Aorta (tissue), 5 donors: Measurements from ENCODE around the gene RDH5. TPM values are rescaled to one million over a fixed set of nuclear protein-coding genes. Genes with fewer than 3 reads are reported as not detected.
"Not testable (repeated sequence)": the region's sequence is repeated elsewhere in the genome, so short reads cannot be mapped to it uniquely, and the experiment has no call there.

ENCODE experiments used
- ATAC-seq: fragments of 200-7000 bp; cut with Tn5 transposase; one replicate; pipeline ENCODE4 v1.9.1; 2022; ENCODE audit warnings: moderate library complexity; ENCODE audit not compliant: low FRiP score
- DNase-seq, 2 donors: peaks; one replicate each; pipeline ENCODE4 v3.0.0-alpha.2; 2020
- H3K27ac ChIP-seq, 2 donors: one replicate each; pipeline ENCODE4 v1.5.1; 2013; ENCODE audit warnings: low read length in 2 of 2, mild to moderate bottlenecking in 2 of 2, moderate library complexity in 2 of 2, control low read depth in 1 of 2, inconsistent platforms in 1 of 2, low read depth in 1 of 2
- H3K27me3 ChIP-seq, 2 donors: one replicate each; pipeline ENCODE4 v1.6.1; 2013; ENCODE audit warnings: control low read depth in 1 of 2, low read length in 1 of 2, mild to moderate bottlenecking in 1 of 2, moderate library complexity in 1 of 2; ENCODE audit not compliant: insufficient read depth in 2 of 2, control insufficient read depth in 1 of 2
- H3K36me3 ChIP-seq, 2 donors: one replicate each; pipeline ENCODE4 v1.6.1; 2013; ENCODE audit warnings: control low read depth in 1 of 2, low read length in 1 of 2, mild to moderate bottlenecking in 1 of 2; ENCODE audit not compliant: insufficient read depth in 2 of 2, control insufficient read depth in 1 of 2
- H3K4me1 ChIP-seq, 2 donors: one replicate each; pipeline ENCODE4 v1.6.1; 2013; ENCODE audit warnings: low read length in 2 of 2, control low read depth in 1 of 2, mild to moderate bottlenecking in 1 of 2, moderate library complexity in 1 of 2; ENCODE audit not compliant: insufficient read depth in 2 of 2, control insufficient read depth in 1 of 2
- H3K4me3 ChIP-seq, 2 donors: one replicate each; pipeline ENCODE4 v1.5.1; 2013; ENCODE audit warnings: low read length in 2 of 2, control low read depth in 1 of 2, mild to moderate bottlenecking in 1 of 2
- H3K9me3 ChIP-seq: one replicate; pipeline ENCODE4 v1.6.1; 2013; ENCODE audit warnings: mild to moderate bottlenecking, low read length; ENCODE audit not compliant: control insufficient read depth
- WGBS, 2 donors: extraction: QIAGEN DNeasy Blood & Tissue Kit; methylation state at CpG; one replicate each; pipeline ENCODE4 v1.1.7; 2013; 5-methylcytosine and 5-hydroxymethylcytosine counted together
- intact Hi-C, 2 donors: fragments of 100-400 bp; cut with DNase I; formaldehyde crosslinking; loops; one replicate each; pipeline versions ENCODE4 v1.14.2 to v1.15.0; 2022
- polyA plus RNA-seq, 2 donors: library from polyadenylated mRNA; stranded (reverse); fragments of 200-250 nt; gene quantifications; one replicate each; pipeline ENCODE4 v1.2.3, GENCODE V29; 2013
- total RNA-seq, 2 donors: library from RNA; stranded (reverse); fragmentation: NEBNext Ultra II Directional; extraction: Animal tissue kit (Norgen Biotek cat#: 25700); gene quantifications; one replicate each; pipeline ENCODE4 v1.2.1, GENCODE V29; 2021
- donor health status: healthy with polysubstance abuse.
- donor health status: Bipolar disorder and iron deficiency.
- donor health status: DM: no; HTN: no; CAD: no.
- donor health status: DM: no; HTN: no; CAD: no.
- donor health status: DM: yes; HTN: yes; CAD: no.

RDH5 gene
- total and polyA plus RNA-seq, 4 donors, result 16.7 to 51.1 (median 35.6) TPM

GRCh38 chr12:55755246-55755645 lies 35.1 kb downstream of the RDH5 start:
- H3K4me3 ChIP-seq, result no peak overlapping the region
- DNase-seq (no peak), ATAC-seq (no peak)
- no peak overlapping the region for H3K27ac ChIP-seq
- H3K27me3 ChIP-seq, result no peaks in the 10 kb centered on the region
- H3K9me3 ChIP-seq, result no peaks in the 10 kb centered on the region
- 57 to 69% methylated on average over 2 of the region's 2 CpGs for WGBS, 2 donors
- peaks cover 17 to 26% of the 10 kb centered on the region in 2 donors for H3K36me3 ChIP-seq
- H3K4me1 ChIP-seq, result no peaks in the 10 kb centered on the region
- intact Hi-C loops, result no loop called here

GRCh38 chr12:55757701-55758100 lies 37.5 kb downstream of the RDH5 start:
- no peak overlapping the region for H3K27ac ChIP-seq
- no peak for DNase-seq
- intact Hi-C loops, result no loop called here
- ATAC-seq, result no peak
- H3K4me1 ChIP-seq, result no peaks in the 10 kb centered on the region
- peaks cover 8 to 20% of the 10 kb centered on the region in 2 donors for H3K36me3 ChIP-seq
- no peaks in the 10 kb centered on the region for H3K9me3 ChIP-seq
- no peaks in the 10 kb centered on the region for H3K27me3 ChIP-seq
- WGBS, 2 donors, result 54 to 56% methylated on average over 2 of the region's 2 CpGs
- H3K4me3 ChIP-seq, result no peak overlapping the region

GRCh38 chr12:55758575-55758974 lies 38.4 kb downstream of the RDH5 start:
- intact Hi-C loops, H3K4me3 ChIP-seq, H3K4me1 ChIP-seq, H3K27ac ChIP-seq, H3K9me3 ChIP-seq, ATAC-seq, H3K27me3 ChIP-seq, DNase-seq: not testable (repeated sequence)
- 94 to 96% methylated on average over 3 to 4 of the region's 4 CpGs for WGBS, 2 donors
- H3K36me3 ChIP-seq, result peaks cover 8 to 14% of the 10 kb centered on the region in 2 donors

DNA sequence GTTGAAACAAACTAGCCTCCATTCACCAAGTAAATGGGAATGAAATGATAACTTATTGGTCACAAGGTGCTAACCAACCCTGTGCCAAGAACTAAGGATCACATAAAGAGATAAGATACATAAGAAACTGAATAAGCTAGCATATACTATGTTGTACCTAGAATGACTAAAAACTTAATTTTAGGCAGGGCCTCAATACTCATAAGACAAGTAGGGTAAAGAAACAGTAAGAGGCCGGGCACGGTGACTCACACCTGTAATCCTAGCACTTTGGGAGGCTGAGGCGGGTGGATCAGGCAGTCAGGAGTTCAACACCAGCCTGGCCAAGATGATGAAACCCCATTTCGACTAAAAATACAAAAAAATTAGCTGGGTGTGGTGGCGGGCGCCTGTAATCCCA lies 40.5 kb downstream of the RDH5 start:
- ATAC-seq (no peak), DNase-seq (no peak)
- Histone ChIP-seq H3K27me3 (no peaks in the 10 kb centered on the region), H3K36me3 (peaks cover 9 to 14% of the 10 kb centered on the region in 2 donors), H3K4me1 (no peaks in the 10 kb centered on the region), H3K27ac (no peak overlapping the region), H3K9me3 (no peaks in the 10 kb centered on the region), H3K4me3 (no peak overlapping the region)
- 93 to 96% methylated on average over 6 of the region's 6 CpGs for WGBS, 2 donors
- intact Hi-C loops, result no loop called here

- intact Hi-C loops, result no loop called here
- H3K4me3 ChIP-seq, result no peak overlapping the region
- no peak overlapping the region for H3K27ac ChIP-seq
- DNase-seq (no peak), ATAC-seq (no peak)
- no peaks in the 10 kb centered on the region for H3K9me3 ChIP-seq
- H3K4me1 ChIP-seq, result no peaks in the 10 kb centered on the region
- peaks cover 8 to 12% of the 10 kb centered on the region in 2 donors for H3K36me3 ChIP-seq
- no peaks in the 10 kb centered on the region for H3K27me3 ChIP-seq
Observed at GRCh38 chr12:55762646-55763045, 42.5 kb downstream of the RDH5 start.

GRCh38 chr12:55765736-55766290 lies 45.6 kb downstream of the RDH5 start:
- Histone ChIP-seq H3K4me3 (no peak overlapping the region), H3K27ac (no peak overlapping the region), H3K4me1 (no peaks in the 10 kb centered on the region), H3K36me3 (peaks cover 0 to 4% of the 10 kb centered on the region in 2 donors), H3K27me3 (no peaks in the 10 kb centered on the region), H3K9me3 (no peaks in the 10 kb centered on the region)
- ATAC-seq (no peak), DNase-seq (no peak)
- WGBS, 2 donors, result 53 to 60% methylated on average over 5 of the region's 5 CpGs
- intact Hi-C loops, result no loop called here

GRCh38 chr12:55767156-55767555 lies 47.0 kb downstream of the RDH5 start:
- Histone ChIP-seq H3K27me3 (no peaks in the 10 kb centered on the region), H3K4me1 (no peaks in the 10 kb centered on the region), H3K27ac (no peak overlapping the region), H3K36me3 (peaks cover 0 to 7% of the 10 kb centered on the region in 2 donors), H3K9me3 (no peaks in the 10 kb centered on the region), H3K4me3 (no peak overlapping the region)
- 95 to 96% methylated on average over 4 of the region's 4 CpGs for WGBS, 2 donors
- DNase-seq (no peak), ATAC-seq (no peak)
- intact Hi-C loops, result no loop called here

- Histone ChIP-seq H3K27me3 (no peaks in the 10 kb centered on the region), H3K4me3 (no peak overlapping the region), H3K4me1 (no peaks in the 10 kb centered on the region), H3K27ac (no peak overlapping the region), H3K36me3 (peaks cover 0 to 3% of the 10 kb centered on the region in 2 donors), H3K9me3 (no peaks in the 10 kb centered on the region)
- ATAC-seq, result no peak
- WGBS, 2 donors, result 64 to 71% methylated on average over 6 of the region's 6 CpGs
- intact Hi-C loops, result no loop called here
- DNase-seq, result no peak
Observed at GRCh38 chr12:55771736-55772135, 51.5 kb downstream of the RDH5 start.
